K562 (cell line): ENCODE measurements around the gene DTNA.

Source experiments
- HLTF ChIP-seq: fragments of 450-650 bp; IDR thresholded peaks from 2 replicates; pipeline ENCODE4 v1.6.1; 2016
- OTX1 ChIP-seq: fragments of 450-650 bp; formaldehyde crosslinking; IDR thresholded peaks from 2 replicates; pipeline ENCODE4 v1.4.0; 2022; ENCODE audit warnings: mild to moderate bottlenecking
- TSHZ1 ChIP-seq: fragments of 250-450 bp; sonication (Bioruptor Pico); IDR thresholded peaks from 2 replicates; pipeline ENCODE4 v1.4.0; 2020; ENCODE audit warnings: mild to moderate bottlenecking, moderate library complexity

GRCh38 chr18:34754300-34754699 lies 44.2 kb downstream of the DTNA start:
- no peak for TF ChIP-seq TSHZ1 (CRISPR knock-in tag)
- no peak for TF ChIP-seq OTX1
- TF ChIP-seq HLTF, result no peak
